Chondrocyte (in vitro differentiated cells): ENCODE data around the gene CYSRT1. TPM values are rescaled to one million over a fixed set of nuclear protein-coding genes. Genes with fewer than 3 reads are reported as not detected.

Experiments
- DNase-seq: peaks from one replicate; pipeline ENCODE4 v3.0.0; 2021; ENCODE audit warnings: mixed read lengths, low spot score
- H3K27ac Mint-ChIP-seq: one replicate; pipeline ENCODE4 v1.8.0; 2021; ENCODE audit warnings: mild to moderate bottlenecking, moderate library complexity, mixed read lengths; ENCODE audit not compliant: unreplicated experiment
- H3K27me3 Mint-ChIP-seq: 2 replicates; pipeline ENCODE4 v1.8.0; 2021; ENCODE audit warnings: low read depth, mixed read lengths
- H3K36me3 Mint-ChIP-seq: 2 replicates; pipeline ENCODE4 v1.8.0; 2021; ENCODE audit warnings: low read depth, mixed read lengths
- H3K4me1 Mint-ChIP-seq: 2 replicates; pipeline ENCODE4 v1.8.0; 2021; ENCODE audit warnings: low read depth, mild to moderate bottlenecking, mixed read lengths
- H3K4me3 Mint-ChIP-seq: one replicate; pipeline ENCODE4 v1.8.0; 2021; ENCODE audit warnings: mild to moderate bottlenecking, moderate library complexity, mixed read lengths; ENCODE audit not compliant: unreplicated experiment
- H3K9me3 Mint-ChIP-seq: 2 replicates; pipeline ENCODE4 v1.8.0; 2021; ENCODE audit warnings: low read depth, mixed read lengths
- CTCF ChIP-seq: fragments of 200-600 bp; sonication (generic); IDR thresholded peaks from 2 replicates; pipeline ENCODE4 v1.5.0; 2021; ENCODE audit warnings: antibody characterized with exemption, mild to moderate bottlenecking, moderate library complexity
- total RNA-seq: library from RNA; stranded (reverse); gene quantifications from 3 replicates; pipeline ENCODE4 v1.2.1, GENCODE V29; 2021

Gene CYSRT1
- total RNA-seq, 1 donor from 2014 or later: 0.92 TPM

GRCh38 chr9:137263506-137263905, 38.5 kb downstream of the CYSRT1 start:
- Mint-ChIP-seq H3K27ac (no peak overlapping the region), H3K9me3 (no peaks in the 10 kb centered on the region), H3K4me3 (no peak overlapping the region), H3K4me1 (peaks cover 19% of the 10 kb centered on the region), H3K36me3 (peaks cover 5% of the 10 kb centered on the region), H3K27me3 (no peaks in the 10 kb centered on the region)
- TF ChIP-seq CTCF: no peak
- DNase-seq: no peak

GRCh38 chr9:137264067-137264466, 39.1 kb downstream of the CYSRT1 start:
- DNase-seq: no peak
- Mint-ChIP-seq H3K4me1 (peaks cover 24% of the 10 kb centered on the region), H3K9me3 (no peaks in the 10 kb centered on the region), H3K36me3 (peaks cover 7% of the 10 kb centered on the region), H3K27ac (no peak overlapping the region), H3K4me3 (no peak overlapping the region), H3K27me3 (no peaks in the 10 kb centered on the region)
- no peak for TF ChIP-seq CTCF

- Mint-ChIP-seq H3K27ac (no peak overlapping the region), H3K9me3 (no peaks in the 10 kb centered on the region), H3K36me3 (peaks cover 13% of the 10 kb centered on the region), H3K4me3 (no peak overlapping the region), H3K27me3 (no peaks in the 10 kb centered on the region), H3K4me1 (peaks cover 33% of the 10 kb centered on the region)
- DNase-seq: no peak
- no peak for TF ChIP-seq CTCF
Observed at GRCh38 chr9:137265496-137266161, 40.7 kb downstream of the CYSRT1 start.

- Mint-ChIP-seq H3K27ac (no peak overlapping the region), H3K27me3 (no peaks in the 10 kb centered on the region), H3K9me3 (no peaks in the 10 kb centered on the region), H3K4me3 (no peak overlapping the region), H3K4me1 (peaks cover 37% of the 10 kb centered on the region), H3K36me3 (peaks cover 13% of the 10 kb centered on the region)
- no peak for TF ChIP-seq CTCF
- DNase-seq: no peak
Observed at GRCh38 chr9:137266162-137266527, 41.2 kb downstream of the CYSRT1 start.

- DNase-seq: no peak
- peaks cover 12% of the 10 kb centered on the region for H3K36me3 Mint-ChIP-seq
- H3K27ac Mint-ChIP-seq: no peak overlapping the region
- TF ChIP-seq CTCF: no peak
- H3K4me3 Mint-ChIP-seq: no peak overlapping the region
- no peaks in the 10 kb centered on the region for H3K9me3 Mint-ChIP-seq
- peaks cover 38% of the 10 kb centered on the region for H3K4me1 Mint-ChIP-seq
- no peaks in the 10 kb centered on the region for H3K27me3 Mint-ChIP-seq
Observed at GRCh38 chr9:137266585-137267453, 41.8 kb downstream of the CYSRT1 start.
